PC-3 (cell line): ENCODE measurements around the gene NGRN.

Experiments
- CTCF ChIP-seq: fragments of 300-600 bp; sonication (generic); conservative IDR thresholded peaks from 2 replicates; pipeline ENCODE4 v1.5.1; 2017; ENCODE audit warnings: antibody characterized with exemption, low read depth, mild to moderate bottlenecking, low read length
- EZH2 ChIP-seq: fragments of 300-600 bp; sonication (generic); IDR thresholded peaks from one replicate; pipeline ENCODE4 v1.6.1; 2017; ENCODE audit warnings: antibody characterized with exemption, mild to moderate bottlenecking, low read length; ENCODE audit not compliant: unreplicated experiment
- EZH2phosphoT487 ChIP-seq: fragments of 300-600 bp; sonication (generic); IDR thresholded peaks from 2 replicates; pipeline ENCODE4 v1.6.1; 2018; ENCODE audit warnings: mild to moderate bottlenecking, antibody characterized with exemption, low read length, borderline replicate concordance

DNA sequence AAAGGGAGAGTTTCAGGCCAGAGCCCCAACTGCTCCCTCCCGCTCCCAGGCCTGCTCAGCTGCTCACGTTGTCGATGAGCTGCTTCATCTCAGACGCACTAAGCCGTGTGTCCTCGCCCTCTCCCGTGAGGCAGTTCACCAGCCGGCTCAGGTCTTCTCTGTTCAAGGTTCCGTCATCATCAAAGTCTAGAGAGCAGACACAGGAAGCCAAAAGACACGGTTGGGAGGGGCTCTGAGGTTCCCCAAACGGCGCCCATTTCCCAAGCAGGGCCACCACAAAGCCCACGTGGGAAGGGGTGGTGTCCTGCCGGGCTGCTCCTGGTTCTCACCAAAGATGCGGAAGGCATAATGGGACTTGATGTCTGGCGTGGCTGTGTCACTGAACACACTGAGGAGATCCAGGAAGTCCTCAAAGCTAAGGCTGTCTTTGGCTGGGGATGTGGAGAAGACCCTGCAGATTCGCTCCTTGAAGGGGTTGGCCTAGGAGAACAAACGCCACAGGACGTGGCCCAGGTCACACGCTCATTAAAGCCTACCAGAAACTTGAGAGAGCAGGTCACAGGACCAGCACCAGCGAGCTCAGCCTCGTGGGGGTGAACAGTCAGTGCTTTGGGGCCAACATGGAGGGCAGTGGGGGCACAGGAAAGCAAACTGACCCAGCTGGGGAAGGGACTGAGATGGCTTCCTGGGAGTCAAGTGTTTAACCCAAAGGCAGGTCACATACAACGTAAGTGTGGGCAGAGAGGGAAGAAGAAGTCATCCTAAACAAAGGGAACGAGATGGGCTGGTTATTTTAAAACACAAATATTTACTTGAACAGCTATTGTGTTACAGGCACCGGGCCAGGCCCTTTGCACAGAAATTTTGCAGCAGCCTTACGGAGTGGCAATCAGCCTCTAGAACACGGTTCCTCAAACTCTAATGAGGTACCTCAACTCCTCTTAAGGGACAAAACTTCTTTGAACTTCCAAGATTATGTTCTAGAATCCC lies 34.1 kb upstream of the NGRN start:
- no peak for TF ChIP-seq CTCF
- no peak for TF ChIP-seq EZH2phosphoT487
- no peak for TF ChIP-seq EZH2
